HCT116 (cell line): Measurements from ENCODE around the gene SEMA3B. TPM values are rescaled to one million over a fixed set of nuclear protein-coding genes. Genes with fewer than 3 reads are reported as not detected.

Experiments
- ATAC-seq: fragments of 200-7000 bp; cut with Tn5 transposase; 2 replicates; pipeline ENCODE4 v1.9.1; 2020; ENCODE audit warnings: mild to moderate bottlenecking, moderate library complexity
- BruUV-seq: library from RNA; stranded (reverse); fragments of 400-500 nt; replicated peaks from 2 replicates; lab custom pipeline; 2021; lab: Mats Ljungman, UMichigan
- CTCF ChIA-PET: fragments of 300-600 bp; sonication (Branson Sonifier 250); formaldehyde crosslinking; loops from one replicate; lab custom pipeline; 2021; ENCODE audit warnings: antibody characterized with exemption; lab: Charles Lee
- POLR2A ChIA-PET: fragments of 300-600, 350-600 bp; sonication (Branson Sonifier 250); formaldehyde crosslinking; loops from one replicate; lab custom pipeline; 2021; ENCODE audit warnings: antibody characterized with exemption; lab: Charles Lee
- RAD21 ChIA-PET, 2 experiments: fragments of 300-600 bp; sonication (Branson Sonifier 250); formaldehyde crosslinking; loops; one replicate each; lab custom pipeline; 2023; ENCODE audit warnings: low total read pairs in 2 of 2; ENCODE audit not compliant: uncharacterized antibody in 2 of 2, unreplicated experiment in 2 of 2, low non-redundant PET in 1 of 2; lab: Charles Lee
- DNase-seq: peaks from one replicate; pipeline ENCODE4 v3.0.0-alpha.2; 2010; ENCODE audit warnings: low read depth, low spot score
- H2AFZ ChIP-seq: fragments of 200-600 bp; shearing (Covaris generic), sonication (generic); 2 replicates; pipeline ENCODE4 v1.6.1; 2017; ENCODE audit warnings: low read depth, mixed run types, mixed read lengths, antibody characterized with exemption, low read length; ENCODE audit not compliant: poor library complexity, severe bottlenecking
- H3K27ac ChIP-seq: 2 replicates; pipeline ENCODE4 v1.5.1; 2012; ENCODE audit warnings: low read depth, low read length
- H3K27me3 ChIP-seq: fragments of 200-600 bp; sonication (generic); 2 replicates; pipeline ENCODE4 v1.6.1; 2016; ENCODE audit warnings: mixed run types, low read length, mixed read lengths; ENCODE audit not compliant: insufficient read depth
- H3K36me3 ChIP-seq, 2 experiments: fragments of 200-500 bp in 1 of 2; fragments of 200-600 bp in 1 of 2; sonication (Bioruptor generic) in 1 of 2; sonication (generic) in 1 of 2; 2 replicates each; pipeline versions ENCODE4 v1.5.1 to v1.6.1; 2014 to 2016; ENCODE audit warnings: low read length in 2 of 2, inconsistent platforms in 1 of 2, mixed read lengths in 1 of 2, mixed run types in 1 of 2; ENCODE audit not compliant: insufficient read depth in 2 of 2, control insufficient read depth in 1 of 2
- H3K4me1 ChIP-seq, 2 experiments: fragments of 200-600 bp in 1 of 2; sonication (generic) in 1 of 2; 2 replicates each; pipeline versions ENCODE4 v1.5.1 to v1.6.1; 2012 to 2017; ENCODE audit warnings: low read length in 2 of 2, inconsistent platforms in 1 of 2, mild to moderate bottlenecking in 1 of 2, mixed read lengths in 1 of 2, mixed run types in 1 of 2, moderate library complexity in 1 of 2; ENCODE audit not compliant: insufficient read depth in 2 of 2, control insufficient read depth in 1 of 2
- H3K4me2 ChIP-seq: fragments of 200-600 bp; sonication (generic); 2 replicates; pipeline ENCODE4 v1.6.1; 2017; ENCODE audit warnings: mixed run types, low read length, mixed read lengths
- H3K4me3 ChIP-seq, 2 experiments: fragments of 200-600 bp in 1 of 2; sonication (generic) in 1 of 2; replicated peaks in 1 of 2; 2 replicates each; pipeline ENCODE4 v1.5.1; 2011 to 2016; ENCODE audit warnings: low read length in 2 of 2, control low read depth in 1 of 2, low read depth in 1 of 2, mild to moderate bottlenecking in 1 of 2, mixed read lengths in 1 of 2, mixed run types in 1 of 2
- H3K79me2 ChIP-seq: fragments of 200-600 bp; sonication (generic); 2 replicates; pipeline ENCODE4 v1.6.1; 2017; ENCODE audit warnings: mild to moderate bottlenecking, mixed run types, low read length, moderate library complexity, mixed read lengths; ENCODE audit not compliant: insufficient read depth
- H3K9ac ChIP-seq: fragments of 200-600 bp; sonication (generic); 2 replicates; pipeline ENCODE4 v1.6.1; 2016; ENCODE audit warnings: low read length, mixed read lengths
- H3K9me2 ChIP-seq: fragments of 200-600 bp; sonication (generic), shearing (Covaris generic); 2 replicates; pipeline ENCODE4 v1.6.1; 2017; ENCODE audit warnings: mixed run types, mild to moderate bottlenecking, moderate library complexity; ENCODE audit not compliant: insufficient read depth
- H3K9me3 ChIP-seq, 2 experiments: fragments of 200-500 bp in 1 of 2; fragments of 200-600 bp in 1 of 2; sonication (Bioruptor generic) in 1 of 2; sonication (generic) in 1 of 2; 2 replicates each; pipeline ENCODE4 v1.6.1; 2014 to 2017; ENCODE audit warnings: low read length in 2 of 2, mixed read lengths in 2 of 2, inconsistent platforms in 1 of 2, low read depth in 1 of 2, mild to moderate bottlenecking in 1 of 2, mixed run types in 1 of 2, moderate library complexity in 1 of 2; ENCODE audit not compliant: control insufficient read depth in 1 of 2, insufficient read depth in 1 of 2
- H4K20me1 ChIP-seq: fragments of 200-600 bp; sonication (generic), shearing (Covaris generic); 2 replicates; pipeline ENCODE4 v1.6.1; 2017; ENCODE audit warnings: mixed run types, mild to moderate bottlenecking, moderate library complexity; ENCODE audit not compliant: insufficient read depth
- CTCF ChIP-seq, 3 experiments: fragments of 200-600 bp in 1 of 3; sonication (generic) in 1 of 3; IDR thresholded peaks in 2 of 3; conservative IDR thresholded peaks in 1 of 3; 2 replicates each; pipeline ENCODE4 v1.5.1; 2012 to 2017; ENCODE audit warnings: low read depth in 2 of 3, low read length in 2 of 3, antibody characterized with exemption in 1 of 3, borderline replicate concordance in 1 of 3, control low read depth in 1 of 3, mild to moderate bottlenecking in 1 of 3, mixed read lengths in 1 of 3, mixed run types in 1 of 3, moderate library complexity in 1 of 3; ENCODE audit not compliant: insufficient read depth in 1 of 3
- ELF1 ChIP-seq: IDR thresholded peaks from 2 replicates; pipeline ENCODE4 v1.6.1; 2012; ENCODE audit warnings: low read depth, borderline replicate concordance
- EZH2 ChIP-seq: fragments of 200-600 bp; sonication (generic); IDR thresholded peaks from 2 replicates; pipeline ENCODE4 v1.6.1; 2017; ENCODE audit warnings: antibody characterized with exemption, mixed run types
- MAX ChIP-seq: IDR thresholded peaks from 2 replicates; pipeline ENCODE4 v1.6.1; 2012
- REST ChIP-seq: IDR thresholded peaks from 2 replicates; pipeline ENCODE4 v1.6.1; 2012; ENCODE audit warnings: low read depth
- TCF7L2 ChIP-seq: IDR thresholded peaks from 2 replicates; pipeline ENCODE4 v1.7.0; 2011; ENCODE audit warnings: borderline replicate concordance, inconsistent platforms; ENCODE audit not compliant: insufficient read depth, insufficient read length; ENCODE audit errors: extremely low read depth
- YY1 ChIP-seq: IDR thresholded peaks from 2 replicates; pipeline ENCODE4 v1.6.1; 2011; ENCODE audit warnings: low read length, low read depth, moderate library complexity, mild to moderate bottlenecking; ENCODE audit not compliant: insufficient replicate concordance; ENCODE audit errors: extremely low read depth
- intact Hi-C: fragments of 100-400 bp; cut with micrococcal nuclease; formaldehyde crosslinking; loops from 2 replicates; pipeline ENCODE4 v1.10.0; 2022
- total RNA-seq: library from RNA; stranded (reverse); gene quantifications from one replicate; pipeline ENCODE4 v1.2.1, GENCODE V29; 2021; ENCODE audit not compliant: unreplicated experiment

SEMA3B gene
- total RNA-seq, 1 experiment from 2014 or later, result 46.2 TPM

GRCh38 chr3:50269977-50270413 lies 1.0 kb downstream of the SEMA3B start:
- H3K27ac ChIP-seq, result peak overlapping the region; percentile 88
- peak overlapping the region; percentile 62 for H3K9ac ChIP-seq
- CTCF ChIA-PET, result interaction anchor here (0.7 to 3.4 kb wide), 5 partner anchors 10 to 75 kb away, joined by 3 to 27 read pairs (median 4); no protein-coding TSS in a partner anchor
- POLR2A ChIA-PET, result no interaction called here
- H4K20me1 ChIP-seq, result no peaks in the 10 kb centered on the region
- intact Hi-C loops, result loop anchor here (5.0 kb wide), 1 partner anchor 148 kb away; no protein-coding TSS in a partner anchor
- no peak for DNase-seq
- TF ChIP-seq ELF1, result no peak
- TF ChIP-seq, all 23 proteins: peak for 0
- no peaks in the 10 kb centered on the region for H3K9me3 ChIP-seq
- no peaks in the 10 kb centered on the region for H3K79me2 ChIP-seq
- H3K4me1 ChIP-seq, result peaks cover 79 to 93% of the 10 kb centered on the region in 2 experiments
- H3K36me3 ChIP-seq, result no peaks in the 10 kb centered on the region
- no TSS peak for BruUV-seq
- no peaks in the 10 kb centered on the region for H3K9me2 ChIP-seq
- RAD21 ChIA-PET, result interaction anchor here (0.8 to 1.5 kb wide), 2 partner anchors 10 to 43 kb away, joined by 3 to 6 read pairs; no protein-coding TSS in a partner anchor
- H3K27me3 ChIP-seq, result no peaks in the 10 kb centered on the region
- no peak for ATAC-seq
- H3K4me2 ChIP-seq, result peak overlapping the region; percentile 80
- peak overlapping the region; percentile 47 to 53 for H3K4me3 ChIP-seq
- H2AFZ ChIP-seq, result no peak overlapping the region

- BruUV-seq, result TSS peak; percentile 29
- ATAC-seq (no peak), DNase-seq (no peak)
- no peaks in the 10 kb centered on the region for H3K36me3 ChIP-seq
- no peaks in the 10 kb centered on the region for H3K27me3 ChIP-seq
- peak overlapping the region; percentile 80 for H3K4me2 ChIP-seq
- ChIA-PET RAD21 (interaction anchor here in 1 of 2 experiments (1.5 kb wide), 1 partner anchor 44 kb away, joined by 6 read pairs; no protein-coding TSS in a partner anchor), CTCF (interaction anchor here (1.0 to 3.4 kb wide), 5 partner anchors 11 to 76 kb away, joined by 3 to 27 read pairs (median 9); no protein-coding TSS in a partner anchor), POLR2A (interaction anchor here (1.5 kb wide), 1 partner anchor 22 kb away, joined by 3 read pairs; the partner anchor contains the start of gene IFRD2)
- H3K9ac ChIP-seq, result peak overlapping the region; percentile 62; the same call in 1 of the 2 replicates
- no peak overlapping the region for H2AFZ ChIP-seq
- no peaks in the 10 kb centered on the region for H4K20me1 ChIP-seq
- H3K79me2 ChIP-seq, result no peaks in the 10 kb centered on the region
- no peaks in the 10 kb centered on the region for H3K9me3 ChIP-seq
- intact Hi-C loops, result loop anchor here (5.0 kb wide), 1 partner anchor 148 kb away; no protein-coding TSS in a partner anchor
- peak overlapping the region; percentile 88; the same call in 1 of the 2 replicates for H3K27ac ChIP-seq
- peaks cover 73 to 87% of the 10 kb centered on the region in 2 experiments for H3K4me1 ChIP-seq
- H3K4me3 ChIP-seq, result peak overlapping the region in 1 of 2 experiments; percentile 47; a peak in 1 of 4 replicates
- H3K9me2 ChIP-seq, result no peaks in the 10 kb centered on the region
- TF ChIP-seq MAX (no peak), REST (no peak), TCF7L2 (no peak), EZH2 (no peak), CTCF (IDR thresholded peaks at IDR 0.05 in 2 of 3, conservative IDR thresholded peaks at IDR 0.05 in 1 of 3; ENCODE audit: borderline replicate concordance in 1 of 3, insufficient read depth in 1 of 3, low read depth in 2 of 3, low read length in 2 of 3) (no peak), YY1 (no peak)
Measured at GRCh38 chr3:50270422-50271224, 1.7 kb downstream of the SEMA3B start.
